AG08395 (cell line): ENCODE results near the gene IQSEC1.

ENCODE experiments used
- DNase-seq: peaks from one replicate; pipeline ENCODE4 v3.0.0; 2012; ENCODE audit warnings: mixed read lengths, low spot score

Gene IQSEC1

DNA sequence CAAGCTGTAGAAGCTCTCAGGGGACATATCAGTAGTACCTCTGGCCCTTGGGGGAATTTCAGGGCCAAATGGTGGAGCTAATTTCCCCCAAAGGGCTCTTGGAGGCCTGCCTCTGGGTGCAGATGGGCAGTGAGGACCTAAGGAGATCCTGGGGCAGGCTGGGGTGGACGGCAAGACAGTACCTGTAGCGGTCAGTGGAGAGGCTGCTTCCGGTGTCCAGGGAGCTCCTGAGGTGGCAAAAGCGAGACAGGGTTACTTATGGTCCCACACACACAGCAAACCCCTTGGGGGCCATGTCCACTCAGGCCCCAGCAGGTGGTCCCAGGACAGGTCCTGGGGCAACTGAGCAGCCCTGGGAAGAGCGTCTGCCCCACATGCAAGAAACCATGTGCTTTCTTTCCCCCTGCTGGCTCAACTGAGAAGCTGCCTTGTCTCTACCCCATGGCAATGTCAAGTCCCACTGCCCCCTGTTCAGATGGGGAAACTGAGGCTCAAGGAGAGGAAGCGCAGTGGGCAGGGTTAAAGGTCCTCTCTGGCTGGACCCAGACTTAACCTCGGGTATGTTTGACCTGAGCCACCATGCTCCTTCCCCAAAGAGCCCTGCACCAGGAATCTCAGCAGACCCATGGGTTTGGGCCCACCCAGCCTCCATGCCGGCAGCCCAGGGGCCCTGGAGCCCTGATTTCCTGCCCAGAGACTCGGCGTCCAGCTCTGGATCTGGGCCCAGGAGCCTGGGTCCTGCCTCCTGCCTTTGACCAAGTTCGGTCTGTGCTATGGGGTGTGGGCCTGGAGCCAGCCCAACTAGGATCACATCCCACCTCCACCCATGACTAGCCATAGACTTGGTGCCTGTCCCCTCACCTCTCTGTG, 25.7 kb downstream of the IQSEC1 start:
- DNase-seq: no peak

GRCh38 chr3:13046569-13047274, 26.5 kb downstream of the IQSEC1 start:
- DNase-seq: no peak

DNA sequence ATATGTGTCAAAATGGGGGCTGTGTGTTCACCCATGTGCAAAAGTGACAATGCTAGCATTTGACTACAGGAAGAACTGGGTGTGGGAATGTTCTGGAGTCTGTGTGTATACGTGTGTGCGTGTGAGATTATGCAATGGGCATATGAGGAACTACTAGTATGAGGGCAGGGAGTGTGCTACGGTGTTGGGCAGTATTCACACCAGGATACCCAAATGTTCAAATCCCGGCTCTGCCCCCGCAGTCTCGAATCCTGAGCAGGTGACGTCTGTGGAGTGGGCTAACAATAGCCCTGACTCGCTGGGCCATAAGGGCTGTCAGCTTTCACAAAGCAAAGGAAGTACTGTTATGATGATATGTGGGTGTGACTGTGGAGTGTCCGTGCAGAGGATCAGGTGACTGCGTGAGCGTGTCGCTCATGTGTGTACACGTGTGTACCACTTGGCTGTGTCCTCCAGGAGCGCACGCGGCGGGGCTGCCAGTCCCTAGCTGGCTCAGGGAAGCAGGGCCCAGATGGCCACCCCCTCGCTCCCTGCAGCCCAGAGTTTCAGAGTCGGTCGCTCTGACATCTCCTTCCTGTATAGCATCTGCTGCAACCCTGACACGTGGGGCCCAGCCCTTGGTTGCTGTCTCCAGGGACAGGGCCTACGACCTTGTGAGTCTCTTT, 27.2 kb downstream of the IQSEC1 start:
- DNase-seq: no peak

GRCh38 chr3:13045241-13045903, 27.9 kb downstream of the IQSEC1 start:
- no peak for DNase-seq

DNA sequence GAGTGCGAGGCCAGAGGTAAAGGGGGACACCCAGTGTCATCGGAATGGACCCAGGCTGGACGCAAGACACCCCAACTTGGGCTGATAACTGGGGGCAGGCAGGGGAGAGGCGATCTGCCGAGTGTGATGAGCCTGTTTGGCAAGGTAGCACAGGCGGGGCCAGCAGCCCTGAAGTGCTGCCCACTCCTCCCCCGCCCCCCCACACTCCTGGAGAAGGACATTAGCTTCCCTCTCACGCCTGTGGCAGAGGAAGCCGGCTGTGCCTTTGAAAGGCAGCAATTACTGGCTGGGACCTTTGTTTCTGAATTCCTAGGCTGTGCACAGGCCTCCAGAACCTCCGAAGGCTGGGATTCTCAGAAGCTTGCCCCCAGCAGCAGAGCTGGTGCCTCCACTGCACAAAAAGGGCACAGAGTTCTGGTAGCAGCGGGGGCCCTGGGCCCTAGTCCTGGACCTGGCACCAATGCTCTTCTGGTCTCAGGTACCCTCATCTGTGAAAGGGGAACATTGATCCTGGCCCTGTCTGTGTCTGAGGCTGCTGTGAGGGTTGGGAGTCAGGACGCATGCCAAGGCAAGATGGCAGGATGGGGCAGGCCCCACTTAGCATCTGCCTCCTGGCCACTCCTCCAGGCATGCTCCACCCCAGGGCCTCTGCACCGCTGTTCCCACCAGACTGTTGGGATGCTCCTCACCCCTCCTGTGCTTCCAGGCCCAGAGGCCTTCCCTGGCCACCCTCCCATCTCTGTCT, 28.6 kb downstream of the IQSEC1 start:
- no peak for DNase-seq

DNA sequence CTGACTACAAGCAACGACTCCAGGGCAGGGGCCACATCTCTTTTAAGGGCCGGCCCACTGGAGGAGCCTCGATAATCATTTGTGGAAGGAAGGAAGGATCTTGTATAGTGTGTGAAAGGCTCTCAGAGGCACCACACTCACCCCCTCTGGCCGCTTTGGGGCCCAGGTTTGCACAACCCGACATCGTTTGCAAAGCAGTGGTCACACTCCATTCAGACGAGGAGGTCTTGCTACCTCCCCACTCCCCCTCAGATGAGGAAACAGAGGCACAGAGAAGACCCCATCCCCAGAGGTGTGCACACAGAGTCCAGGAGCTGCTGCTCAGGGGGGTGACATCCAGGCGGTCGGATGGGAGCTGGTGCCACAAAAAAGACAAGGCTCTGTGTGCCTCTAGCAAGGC, 29.6 kb downstream of the IQSEC1 start:
- no peak for DNase-seq

GRCh38 chr3:13042715-13043271, 30.4 kb downstream of the IQSEC1 start:
- no peak for DNase-seq

DNA sequence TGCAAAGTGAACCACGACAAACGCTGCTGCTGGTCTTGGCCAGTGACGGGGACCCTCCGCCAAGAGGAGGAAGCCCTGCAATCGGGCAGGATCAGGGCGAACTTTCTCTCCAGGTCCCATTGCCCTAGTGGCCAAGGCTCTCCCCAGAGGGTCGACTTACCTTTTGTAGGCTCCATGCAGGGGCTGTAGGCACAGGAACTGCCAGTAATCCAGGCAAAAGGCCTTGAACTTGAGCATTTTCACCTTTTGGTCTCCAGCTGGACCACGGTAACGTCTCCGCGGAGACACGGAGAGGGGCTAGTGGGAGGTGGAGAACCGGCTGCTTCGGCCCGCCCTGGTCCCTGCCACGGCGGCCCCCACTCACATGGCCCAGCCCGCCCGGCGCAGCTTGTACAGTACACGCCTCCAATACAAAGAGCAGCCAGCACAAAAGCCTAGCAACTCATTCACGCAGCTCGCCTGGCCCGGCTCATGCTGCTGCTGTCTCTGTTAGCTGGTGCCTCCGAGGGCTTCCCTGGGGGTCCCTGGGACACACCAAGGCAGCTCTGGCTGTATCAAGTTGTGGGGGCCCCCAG, 31.0 kb downstream of the IQSEC1 start:
- DNase-seq: no peak

- no peak for DNase-seq
These were observed 32.0 kb downstream of the IQSEC1 start for GRCh38 chr3:13041113-13041776.

- no peak for DNase-seq
These were observed 32.7 kb downstream of the IQSEC1 start for GRCh38 chr3:13040361-13041074.

DNA sequence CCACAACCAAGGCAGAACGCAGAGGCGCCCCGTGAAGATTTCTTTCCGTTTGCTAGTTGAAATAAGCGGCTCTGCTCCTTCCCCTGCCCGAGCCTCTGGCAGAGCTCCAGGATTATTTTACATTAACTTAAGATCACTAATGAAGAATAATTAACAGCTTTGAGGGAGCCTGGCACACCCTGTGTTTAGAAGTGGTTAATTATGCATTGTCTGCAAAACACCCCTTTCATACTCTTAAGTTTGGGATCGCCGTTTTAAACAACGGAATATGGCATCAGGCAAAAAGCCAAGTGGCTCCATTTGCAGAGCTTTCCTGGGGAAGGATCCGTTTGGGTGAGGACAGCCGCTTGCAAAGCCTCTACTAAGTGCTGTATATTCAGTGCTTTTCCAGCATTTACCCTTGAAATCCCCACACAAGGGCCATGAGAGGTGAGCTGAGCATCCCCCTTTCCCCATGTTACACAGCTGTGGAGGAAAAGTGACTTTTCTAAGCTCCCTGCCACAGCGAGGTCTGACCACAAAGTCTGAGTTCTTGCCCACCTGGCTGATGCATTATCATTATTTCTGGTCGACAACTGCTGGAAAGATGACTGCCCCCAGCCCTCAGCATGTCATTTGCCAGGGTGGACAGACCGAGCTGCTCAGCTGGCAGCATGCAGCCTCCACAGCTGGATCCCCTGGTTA, 33.9 kb downstream of the IQSEC1 start:
- DNase-seq: no peak

DNA sequence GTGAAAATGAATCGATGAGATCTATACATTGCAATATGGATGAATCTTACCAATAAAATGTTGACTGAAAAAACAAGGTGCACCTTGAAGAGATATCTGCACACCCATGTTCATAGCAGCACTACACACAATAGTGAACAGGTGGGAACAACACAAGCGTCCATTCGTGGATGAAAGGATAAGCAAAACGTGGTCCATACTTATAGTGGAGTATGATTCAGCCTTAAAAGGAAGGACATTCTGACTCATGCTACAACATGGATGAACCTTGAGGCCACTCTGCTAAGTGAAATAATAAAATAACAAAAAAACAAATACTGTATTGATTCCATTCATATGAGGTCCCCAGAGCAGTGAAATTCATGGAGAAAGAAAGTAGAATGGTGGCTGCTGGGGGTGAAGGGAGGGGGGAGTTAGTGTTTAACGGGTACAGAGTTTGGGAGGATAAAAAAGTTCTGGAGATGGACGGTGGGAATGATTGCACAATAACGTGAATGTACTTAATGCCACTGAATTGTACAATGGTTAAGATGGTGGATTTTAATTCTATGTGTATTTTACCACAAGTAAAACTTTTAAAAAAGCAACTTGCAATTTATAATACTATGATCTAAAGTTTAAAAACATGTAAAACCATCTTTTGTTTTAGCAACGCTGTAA, 35.6 kb downstream of the IQSEC1 start:
- no peak for DNase-seq

GRCh38 chr3:13034861-13035260, 38.4 kb downstream of the IQSEC1 start:
- DNase-seq: no peak

GRCh38 chr3:13034109-13034800, 39.0 kb downstream of the IQSEC1 start:
- DNase-seq: no peak

DNA sequence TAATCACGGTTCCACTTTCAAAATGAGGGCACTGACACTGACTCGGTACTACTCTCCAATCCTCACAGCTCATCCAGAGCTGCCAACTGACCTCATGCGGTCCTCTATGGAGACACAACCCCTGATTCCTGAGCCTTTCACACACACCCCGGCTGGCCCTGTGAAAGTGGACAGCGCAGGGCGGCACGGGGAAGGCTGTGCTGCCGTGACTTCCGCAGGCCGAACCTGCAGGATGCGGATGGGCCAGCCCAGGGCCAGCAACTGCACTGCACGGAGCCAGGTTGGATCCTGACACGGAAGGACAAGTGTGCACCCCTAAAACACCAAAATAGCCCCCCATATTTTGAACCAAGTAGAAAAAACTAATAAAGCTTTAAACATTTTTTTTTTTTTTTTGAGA, 41.0 kb downstream of the IQSEC1 start:
- DNase-seq: no peak

GRCh38 chr3:13031621-13032020, 41.6 kb downstream of the IQSEC1 start:
- no peak for DNase-seq

GRCh38 chr3:13030684-13031083, 42.5 kb downstream of the IQSEC1 start:
- no peak for DNase-seq
